Inferior parietal cortex (tissue), 1 donor: Measurements from ENCODE around the gene GABRR2.

ENCODE experiments used
- DNase-seq: peaks from one replicate; pipeline ENCODE4 v3.0.0-alpha.2; 2016; ENCODE audit errors: extremely low spot score

Gene GABRR2

GRCh38 chr6:89212472-89212871 is 102.6 kb downstream of the GABRR2 start:
- no peak for DNase-seq

GRCh38 chr6:89209457-89209856 is 105.6 kb downstream of the GABRR2 start:
- DNase-seq = no peak

GRCh38 chr6:89208551-89208950 is 106.5 kb downstream of the GABRR2 start:
- DNase-seq = no peak
